Lower leg skin (tissue), 4 donors: ENCODE results near the gene KLF14. TPM values are rescaled to one million over a fixed set of nuclear protein-coding genes. Genes with fewer than 3 reads are reported as not detected.

Source experiments
- DNase-seq, 2 donors: peaks; one replicate each; pipeline ENCODE4 v3.0.0-alpha.2; 2019; ENCODE audit warnings: low spot score in 2 of 2
- H3K4me3 ChIP-seq: fragments of 200-600 bp; sonication (generic); 2 replicates; pipeline ENCODE4 v1.5.1; 2017; ENCODE audit warnings: mild to moderate bottlenecking, low read depth; ENCODE audit not compliant: poor library complexity, severe bottlenecking
- POLR2A ChIP-seq, 2 donors: fragments of 450-650 bp; IDR thresholded peaks; one replicate each; pipeline ENCODE4 v1.6.1; 2016 to 2017; ENCODE audit warnings: antibody characterized with exemption in 2 of 2, mild to moderate bottlenecking in 1 of 2, moderate library complexity in 1 of 2
- WGBS, 2 donors: methylation state at CpG; one replicate each; pipeline ENCODE4 v1.1.5; 2018; 5-methylcytosine and 5-hydroxymethylcytosine counted together
- intact Hi-C: fragments of 100-400 bp; cut with DNase I; formaldehyde crosslinking; loops from one replicate; pipeline ENCODE4 v1.15.0; 2023; ENCODE audit warnings: low total_unique reads
- total RNA-seq, 4 donors: library from RNA; depleted of rRNA; stranded (reverse); fragments of >200 nt; gene quantifications; one replicate each; pipeline ENCODE4 v1.1.0, GENCODE V29; 2016
- TF ChIP-seq, protein P1 (sequence below), 3 donors: fragments of 450-650 bp; IDR thresholded peaks; one replicate each; pipeline ENCODE4 v1.5.1; 2016; ENCODE audit warnings: antibody characterized with exemption in 3 of 3, mild to moderate bottlenecking in 3 of 3, moderate library complexity in 2 of 3

Gene KLF14
- total RNA-seq, 4 donors from 2014 or later, result 0.07 to 0.16 TPM; not detected in 2

DNA sequence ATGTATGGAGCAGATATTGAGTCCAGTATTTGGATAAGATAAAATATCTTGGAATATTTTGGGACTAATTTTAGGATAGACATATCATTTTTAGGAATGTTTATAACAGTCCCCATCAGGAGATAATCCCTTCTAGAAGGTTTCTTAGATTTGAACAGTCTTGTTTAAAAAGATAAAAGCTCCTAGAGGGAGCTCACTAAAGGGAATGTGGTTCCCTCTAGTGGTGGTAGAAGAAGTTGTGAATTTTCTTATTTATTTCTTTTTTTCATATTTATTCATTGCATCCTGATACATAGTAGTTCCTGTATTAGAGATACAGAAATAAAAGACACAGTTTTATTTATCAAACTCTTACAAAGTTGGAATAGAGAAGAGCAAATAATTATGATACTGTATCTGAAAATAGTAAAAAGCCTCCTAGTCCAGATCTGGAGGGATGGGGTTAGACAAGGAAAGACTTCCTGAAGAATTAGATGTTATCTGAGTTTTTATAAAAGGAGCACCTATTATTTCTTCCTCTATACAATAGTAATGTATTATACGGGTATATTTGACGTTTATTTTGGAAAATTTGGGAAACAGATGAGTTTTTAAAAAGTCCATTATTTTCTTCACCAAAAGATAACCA, 24.5 kb upstream of the KLF14 start:
- DNase-seq, result no peak
- no peak for TF ChIP-seq POLR2A (IDR thresholded peaks at IDR 0.05)
- TF ChIP-seq, protein P1, sequence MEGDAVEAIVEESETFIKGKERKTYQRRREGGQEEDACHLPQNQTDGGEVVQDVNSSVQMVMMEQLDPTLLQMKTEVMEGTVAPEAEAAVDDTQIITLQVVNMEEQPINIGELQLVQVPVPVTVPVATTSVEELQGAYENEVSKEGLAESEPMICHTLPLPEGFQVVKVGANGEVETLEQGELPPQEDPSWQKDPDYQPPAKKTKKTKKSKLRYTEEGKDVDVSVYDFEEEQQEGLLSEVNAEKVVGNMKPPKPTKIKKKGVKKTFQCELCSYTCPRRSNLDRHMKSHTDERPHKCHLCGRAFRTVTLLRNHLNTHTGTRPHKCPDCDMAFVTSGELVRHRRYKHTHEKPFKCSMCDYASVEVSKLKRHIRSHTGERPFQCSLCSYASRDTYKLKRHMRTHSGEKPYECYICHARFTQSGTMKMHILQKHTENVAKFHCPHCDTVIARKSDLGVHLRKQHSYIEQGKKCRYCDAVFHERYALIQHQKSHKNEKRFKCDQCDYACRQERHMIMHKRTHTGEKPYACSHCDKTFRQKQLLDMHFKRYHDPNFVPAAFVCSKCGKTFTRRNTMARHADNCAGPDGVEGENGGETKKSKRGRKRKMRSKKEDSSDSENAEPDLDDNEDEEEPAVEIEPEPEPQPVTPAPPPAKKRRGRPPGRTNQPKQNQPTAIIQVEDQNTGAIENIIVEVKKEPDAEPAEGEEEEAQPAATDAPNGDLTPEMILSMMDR (IDR thresholded peaks at IDR 0.05), result no peak
- no peak overlapping the region for H3K4me3 ChIP-seq
- intact Hi-C loops, result no loop called here
- 1 to 3% methylated on average over 2 of the region's 2 CpGs for WGBS, 2 donors

DNA sequence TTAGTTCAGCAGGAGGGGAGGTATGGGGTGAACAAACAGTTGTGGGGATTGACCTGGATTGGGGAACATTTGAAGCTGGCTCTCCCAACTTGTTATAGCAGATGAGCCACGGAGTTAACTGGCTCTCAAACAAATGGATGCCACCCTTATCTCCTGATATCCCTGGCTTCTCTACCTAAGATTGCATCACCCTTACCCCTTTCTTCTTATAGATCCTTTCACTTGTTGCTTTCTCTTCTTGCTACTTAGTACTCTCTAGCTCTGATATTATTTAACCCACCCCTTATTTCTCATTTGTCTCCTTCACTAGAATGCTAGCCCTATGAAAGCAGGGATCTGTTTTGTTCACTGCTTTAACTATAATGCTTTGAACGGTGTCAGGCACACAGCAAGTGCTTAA, 22.3 kb upstream of the KLF14 start:
- no peak for DNase-seq
- no peak for TF ChIP-seq POLR2A (IDR thresholded peaks at IDR 0.05)
- TF ChIP-seq, protein P1 (IDR thresholded peaks at IDR 0.05), result no peak
- 63 to 71% methylated on average over 2 of the region's 2 CpGs for WGBS, 2 donors
- no peak overlapping the region for H3K4me3 ChIP-seq
- intact Hi-C loops, result no loop called here

DNA sequence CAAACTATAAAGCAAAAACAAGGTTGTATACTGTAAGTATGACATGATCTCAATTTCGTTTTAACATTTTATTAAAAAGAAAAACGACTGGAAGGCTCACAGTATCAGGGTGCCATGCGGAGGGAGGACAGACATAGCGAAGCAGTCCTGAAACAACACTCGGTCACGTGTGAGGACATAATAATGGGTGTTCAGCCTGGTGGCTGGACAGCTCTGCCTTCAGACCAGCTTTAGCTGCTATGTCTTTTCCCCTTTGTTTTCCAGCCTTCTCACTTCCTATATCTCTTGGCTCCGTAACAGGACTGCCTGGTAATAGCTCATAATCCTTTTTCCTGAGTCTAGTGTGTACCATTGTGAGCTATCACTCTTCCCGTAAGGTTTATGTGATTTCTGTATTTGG, 18.4 kb upstream of the KLF14 start:
- H3K4me3 ChIP-seq, result no peak overlapping the region
- no peak for DNase-seq
- no peak for TF ChIP-seq POLR2A (IDR thresholded peaks at IDR 0.05)
- TF ChIP-seq, protein P1 (IDR thresholded peaks at IDR 0.05), result no peak
- intact Hi-C loops, result no loop called here
- 75 to 84% methylated on average over 8 of the region's 8 CpGs for WGBS, 2 donors

DNA sequence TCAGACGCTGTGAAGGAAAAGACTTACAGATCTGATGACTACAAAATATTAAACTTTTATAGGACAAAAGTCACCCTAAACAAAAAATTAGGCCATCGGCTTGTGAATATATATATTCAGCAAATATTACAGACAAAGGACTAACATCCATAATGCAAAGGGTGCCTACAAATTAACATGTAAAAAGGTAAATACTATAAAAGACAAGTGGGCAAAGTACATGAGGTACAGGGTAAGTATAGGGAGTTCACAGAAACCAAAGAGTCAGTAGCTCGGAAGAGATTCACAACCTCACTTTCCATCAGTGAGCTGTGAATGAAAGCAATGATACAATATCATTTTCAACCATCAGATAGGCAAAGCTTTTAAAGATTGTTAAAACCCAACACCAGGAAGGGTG, 16.7 kb upstream of the KLF14 start:
- H3K4me3 ChIP-seq, result no peak overlapping the region
- 87 to 89% methylated on average over 3 of the region's 3 CpGs for WGBS, 2 donors
- DNase-seq, result no peak
- intact Hi-C loops, result no loop called here
- TF ChIP-seq, protein P1 (IDR thresholded peaks at IDR 0.05), result no peak
- no peak for TF ChIP-seq POLR2A (IDR thresholded peaks at IDR 0.05)

DNA sequence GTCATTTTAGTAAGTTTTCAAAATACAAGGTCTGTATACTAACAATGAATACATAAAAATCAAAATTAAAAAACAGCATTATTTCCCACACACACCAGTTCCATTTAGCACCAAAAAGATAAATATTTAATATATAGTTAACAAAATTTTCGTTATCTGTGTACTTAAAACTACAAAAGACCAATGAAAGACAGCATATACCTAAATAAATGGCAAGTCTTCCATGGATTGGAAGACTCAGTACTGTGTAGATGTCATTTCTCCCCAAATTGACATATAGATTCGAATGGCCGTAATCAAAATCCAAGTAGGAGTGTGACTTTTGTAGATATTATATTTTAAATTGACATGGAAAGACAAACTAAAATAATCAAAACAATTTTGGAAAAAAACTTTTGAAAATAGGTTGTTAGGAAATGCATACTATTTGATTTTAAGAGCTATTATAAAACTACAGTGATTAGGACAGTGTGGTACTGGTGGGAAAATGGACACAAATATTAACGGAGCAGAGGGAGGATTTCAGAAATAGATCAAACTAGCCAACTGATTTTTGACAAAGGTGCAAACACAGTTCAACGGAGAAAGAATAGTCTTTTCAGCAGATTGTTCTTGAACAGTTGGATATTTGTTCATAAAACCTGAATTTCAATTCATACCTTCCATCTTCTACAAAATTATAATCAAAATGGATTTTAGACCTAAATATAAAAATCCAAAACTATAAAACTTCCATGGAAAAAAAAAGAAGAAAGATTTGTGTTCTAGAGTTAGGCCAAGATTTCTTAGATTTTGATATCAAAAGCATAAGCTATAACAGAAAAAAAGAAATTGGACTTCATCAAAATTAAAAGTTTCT, 14.8 kb upstream of the KLF14 start:
- intact Hi-C loops, result no loop called here
- no peak for DNase-seq
- WGBS, 2 donors, result 94% methylated on average over 5 of the region's 5 CpGs
- H3K4me3 ChIP-seq, result no peak overlapping the region
- TF ChIP-seq, protein P1 (IDR thresholded peaks at IDR 0.05), result no peak
- TF ChIP-seq POLR2A (IDR thresholded peaks at IDR 0.05), result no peak
